Measurements from ENCODE around the gene BCR.

BCR gene

DNA sequence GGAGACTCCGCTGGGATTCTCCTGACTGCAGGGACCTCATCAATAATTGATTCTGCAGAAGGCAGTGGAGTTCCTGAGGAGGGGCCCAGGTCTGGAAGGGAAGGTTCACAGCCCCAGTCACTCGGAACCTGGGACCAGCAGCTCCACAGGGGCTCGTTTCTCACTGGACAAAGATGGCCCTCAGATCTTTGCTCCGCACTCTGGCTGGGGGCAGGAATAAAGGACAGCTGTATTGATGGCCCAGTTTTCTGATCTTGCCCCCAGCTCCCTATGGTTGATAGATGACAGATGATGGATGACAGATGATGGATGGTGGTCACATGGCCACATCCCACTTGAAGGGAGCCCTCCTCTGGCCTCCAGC, 11.3 kb upstream of the BCR start:
- Histone ChIP-seq H2BK15ac (replicated peaks; ENCODE audit: low read depth) (no peak overlapping the region), H3K18ac (ENCODE audit: low read length) (no peak overlapping the region), H3K56ac (ENCODE audit: low read length) (no peak overlapping the region), H3K27ac (ENCODE audit: low read depth, low read length) (no peak overlapping the region), H3K36me3 (ENCODE audit: control insufficient read depth, insufficient read depth, low read length) (no peaks in the 10 kb centered on the region), H3K4me1 (ENCODE audit: control insufficient read depth, low read depth, low read length) (no peaks in the 10 kb centered on the region), H3K4me2 (ENCODE audit: low read length) (no peak overlapping the region), H2BK5ac (ENCODE audit: low read length) (no peak overlapping the region), H3K27me3 (ENCODE audit: insufficient read depth, low read length, poor library complexity) (no peaks in the 10 kb centered on the region), H2AK5ac (ENCODE audit: low read length) (no peak overlapping the region), H3K79me2 (ENCODE audit: control insufficient read depth, insufficient read depth, low read length) (no peaks in the 10 kb centered on the region), H3K23ac (ENCODE audit: low read length) (no peak overlapping the region), H3K4me3 (ENCODE audit: low read length) (no peak overlapping the region), H3K4ac (ENCODE audit: low read depth, low read length) (no peak overlapping the region), H3K9ac (ENCODE audit: low read length) (no peak overlapping the region), H4K8ac (ENCODE audit: low read depth, low read length) (no peak overlapping the region), H2BK120ac (ENCODE audit: low read depth, low read length) (no peak overlapping the region), H4K5ac (ENCODE audit: low read length) (no peak overlapping the region), H3K79me1 (ENCODE audit: low read length) (no peaks in the 10 kb centered on the region)
- no peak for DNase-seq
- no CpG with 5 or more reads among the region's 4 CpGs for WGBS (ENCODE audit: extremely low coverage, insufficient coverage, low lambda C conversion rate)

DNA sequence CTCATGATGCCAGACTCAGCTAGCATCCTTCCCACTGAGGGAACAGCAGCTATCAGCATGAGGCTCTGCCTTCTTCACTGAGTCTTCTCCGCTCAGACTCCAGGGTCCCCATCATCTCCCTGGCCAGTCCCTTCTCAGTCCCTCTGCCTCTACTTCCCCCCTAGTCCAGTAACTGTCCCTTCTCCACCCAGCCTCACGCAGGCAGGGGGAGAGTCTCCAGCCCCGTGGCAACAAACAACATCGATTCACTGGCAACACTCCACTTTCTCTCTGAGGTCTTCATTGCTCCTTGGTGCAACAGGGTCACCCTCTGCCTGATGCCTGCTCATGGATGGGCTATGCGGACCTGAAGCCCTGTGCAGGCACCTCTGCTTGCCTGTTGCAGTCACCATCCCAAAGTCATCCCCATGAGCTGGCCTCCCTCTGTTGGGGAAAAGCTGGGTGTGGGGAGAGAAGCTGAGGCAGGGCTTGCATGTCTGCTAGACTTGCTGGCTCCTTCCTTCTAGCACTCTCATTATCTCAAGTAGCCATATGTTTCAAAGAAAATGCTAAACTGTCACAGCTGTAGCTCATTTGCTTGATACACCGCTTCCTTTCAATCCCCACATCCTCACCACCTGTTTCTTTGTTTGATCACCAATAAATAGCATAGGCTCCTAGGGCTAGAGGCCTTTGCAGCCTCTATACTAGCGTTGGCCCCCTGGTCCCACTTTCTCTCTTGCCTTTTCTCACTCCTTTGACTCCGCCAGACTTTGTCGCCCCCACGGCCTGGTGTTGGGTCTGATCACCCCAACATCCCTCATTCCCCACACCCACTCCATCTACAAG, 4.3 kb upstream of the BCR start:
- Histone ChIP-seq H3K36me3 (ENCODE audit: control insufficient read depth, insufficient read depth, low read length) (no peaks in the 10 kb centered on the region), H3K23ac (ENCODE audit: low read length) (no peak overlapping the region), H3K79me1 (ENCODE audit: low read length) (no peaks in the 10 kb centered on the region), H4K8ac (ENCODE audit: low read depth, low read length) (no peak overlapping the region), H2BK5ac (ENCODE audit: low read length) (no peak overlapping the region), H3K27ac (ENCODE audit: low read depth, low read length) (no peak overlapping the region), H3K4me2 (ENCODE audit: low read length) (no peak overlapping the region), H3K56ac (ENCODE audit: low read length) (no peak overlapping the region), H3K9ac (ENCODE audit: low read length) (no peak overlapping the region), H3K4me1 (ENCODE audit: control insufficient read depth, low read depth, low read length) (peaks cover 2% of the 10 kb centered on the region), H2BK15ac (replicated peaks; ENCODE audit: low read depth) (no peak overlapping the region), H3K4ac (ENCODE audit: low read depth, low read length) (no peak overlapping the region), H2BK120ac (ENCODE audit: low read depth, low read length) (no peak overlapping the region), H3K4me3 (ENCODE audit: low read length) (no peak overlapping the region), H2AK5ac (ENCODE audit: low read length) (no peak overlapping the region), H3K79me2 (ENCODE audit: control insufficient read depth, insufficient read depth, low read length) (no peaks in the 10 kb centered on the region), H3K18ac (ENCODE audit: low read length) (no peak overlapping the region), H4K5ac (ENCODE audit: low read length) (no peak overlapping the region), H3K27me3 (ENCODE audit: insufficient read depth, low read length, poor library complexity) (no peaks in the 10 kb centered on the region)
- no CpG with 5 or more reads among the region's 10 CpGs for WGBS (ENCODE audit: extremely low coverage, insufficient coverage, low lambda C conversion rate)
- peak; percentile 26 for DNase-seq

DNA sequence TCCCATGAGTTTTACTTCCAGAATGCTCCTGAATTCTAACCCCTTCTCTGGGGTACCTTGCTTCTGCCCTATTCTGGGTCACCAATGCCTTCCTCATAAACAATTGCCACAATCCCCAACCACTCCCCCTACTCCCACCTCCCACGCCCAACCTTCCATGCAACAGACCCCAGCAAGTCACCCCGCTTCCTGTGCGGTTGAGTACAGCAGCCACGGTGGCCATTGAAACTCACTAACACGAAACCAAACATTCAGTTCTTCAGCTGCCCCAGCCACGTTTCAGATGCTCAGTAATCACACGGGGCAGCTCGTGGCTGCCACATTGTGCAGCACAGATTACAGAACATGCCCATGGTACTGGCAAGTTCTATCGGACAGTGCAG, 3.7 kb upstream of the BCR start:
- Histone ChIP-seq H3K79me1 (ENCODE audit: low read length) (peaks cover 3% of the 10 kb centered on the region), H3K36me3 (ENCODE audit: control insufficient read depth, insufficient read depth, low read length) (no peaks in the 10 kb centered on the region), H3K4ac (ENCODE audit: low read depth, low read length) (no peak overlapping the region), H3K23ac (ENCODE audit: low read length) (no peak overlapping the region), H3K4me1 (ENCODE audit: control insufficient read depth, low read depth, low read length) (peaks cover 2% of the 10 kb centered on the region), H3K56ac (ENCODE audit: low read length) (no peak overlapping the region), H2AK5ac (ENCODE audit: low read length) (no peak overlapping the region), H3K27ac (ENCODE audit: low read depth, low read length) (no peak overlapping the region), H3K4me3 (ENCODE audit: low read length) (no peak overlapping the region), H3K18ac (ENCODE audit: low read length) (no peak overlapping the region), H2BK5ac (ENCODE audit: low read length) (no peak overlapping the region), H3K9ac (ENCODE audit: low read length) (no peak overlapping the region), H3K79me2 (ENCODE audit: control insufficient read depth, insufficient read depth, low read length) (peaks cover 5% of the 10 kb centered on the region), H3K4me2 (ENCODE audit: low read length) (no peak overlapping the region), H4K5ac (ENCODE audit: low read length) (no peak overlapping the region), H4K8ac (ENCODE audit: low read depth, low read length) (no peak overlapping the region), H2BK120ac (ENCODE audit: low read depth, low read length) (no peak overlapping the region), H3K27me3 (ENCODE audit: insufficient read depth, low read length, poor library complexity) (no peaks in the 10 kb centered on the region), H2BK15ac (replicated peaks; ENCODE audit: low read depth) (no peak overlapping the region)
- DNase-seq, result no peak
- WGBS (ENCODE audit: extremely low coverage, insufficient coverage, low lambda C conversion rate), result no CpG with 5 or more reads among the region's 9 CpGs

DNA sequence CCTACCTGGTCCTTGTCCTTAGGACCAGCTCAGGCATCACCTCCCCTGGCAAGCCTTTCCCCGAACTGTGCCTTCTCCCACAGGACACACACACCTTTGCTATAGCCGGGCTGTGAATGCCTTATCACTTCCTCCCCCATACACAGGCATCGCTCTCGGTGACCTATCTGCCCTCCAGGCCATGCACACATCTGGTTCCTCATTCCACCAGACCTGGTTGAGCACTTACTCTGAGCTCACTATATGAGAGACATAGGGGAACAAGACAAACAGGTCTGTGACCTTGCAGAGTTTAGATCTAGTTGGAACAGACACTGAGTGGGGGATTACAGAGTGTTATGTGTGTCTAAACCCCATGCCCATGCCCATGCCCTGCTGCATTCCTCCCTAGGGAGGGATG, 3.1 kb upstream of the BCR start:
- no peak overlapping the region for H3K27ac ChIP-seq (ENCODE audit: low read depth, low read length)
- H2BK120ac ChIP-seq (ENCODE audit: low read depth, low read length), result no peak overlapping the region
- no peak overlapping the region for H3K4me2 ChIP-seq (ENCODE audit: low read length)
- no peak overlapping the region for H2BK15ac ChIP-seq (replicated peaks; ENCODE audit: low read depth)
- H3K27me3 ChIP-seq (ENCODE audit: insufficient read depth, low read length, poor library complexity), result no peaks in the 10 kb centered on the region
- WGBS (ENCODE audit: extremely low coverage, insufficient coverage, low lambda C conversion rate), result no CpG with 5 or more reads among the region's 4 CpGs
- H3K4me1 ChIP-seq (ENCODE audit: control insufficient read depth, low read depth, low read length), result peaks cover 4% of the 10 kb centered on the region
- H3K56ac ChIP-seq (ENCODE audit: low read length), result no peak overlapping the region
- peaks cover 10% of the 10 kb centered on the region for H3K79me2 ChIP-seq (ENCODE audit: control insufficient read depth, insufficient read depth, low read length)
- H2AK5ac ChIP-seq (ENCODE audit: low read length), result no peak overlapping the region
- no peaks in the 10 kb centered on the region for H3K36me3 ChIP-seq (ENCODE audit: control insufficient read depth, insufficient read depth, low read length)
- no peak overlapping the region for H3K23ac ChIP-seq (ENCODE audit: low read length)
- H3K4ac ChIP-seq (ENCODE audit: low read depth, low read length), result no peak overlapping the region
- no peak overlapping the region for H4K5ac ChIP-seq (ENCODE audit: low read length)
- no peak overlapping the region for H2BK5ac ChIP-seq (ENCODE audit: low read length)
- H3K79me1 ChIP-seq (ENCODE audit: low read length), result peaks cover 7% of the 10 kb centered on the region
- H3K9ac ChIP-seq (ENCODE audit: low read length), result no peak overlapping the region
- H3K18ac ChIP-seq (ENCODE audit: low read length), result no peak overlapping the region
- H4K8ac ChIP-seq (ENCODE audit: low read depth, low read length), result no peak overlapping the region
- H3K4me3 ChIP-seq (ENCODE audit: low read length), result no peak overlapping the region
- DNase-seq, result no peak

DNA sequence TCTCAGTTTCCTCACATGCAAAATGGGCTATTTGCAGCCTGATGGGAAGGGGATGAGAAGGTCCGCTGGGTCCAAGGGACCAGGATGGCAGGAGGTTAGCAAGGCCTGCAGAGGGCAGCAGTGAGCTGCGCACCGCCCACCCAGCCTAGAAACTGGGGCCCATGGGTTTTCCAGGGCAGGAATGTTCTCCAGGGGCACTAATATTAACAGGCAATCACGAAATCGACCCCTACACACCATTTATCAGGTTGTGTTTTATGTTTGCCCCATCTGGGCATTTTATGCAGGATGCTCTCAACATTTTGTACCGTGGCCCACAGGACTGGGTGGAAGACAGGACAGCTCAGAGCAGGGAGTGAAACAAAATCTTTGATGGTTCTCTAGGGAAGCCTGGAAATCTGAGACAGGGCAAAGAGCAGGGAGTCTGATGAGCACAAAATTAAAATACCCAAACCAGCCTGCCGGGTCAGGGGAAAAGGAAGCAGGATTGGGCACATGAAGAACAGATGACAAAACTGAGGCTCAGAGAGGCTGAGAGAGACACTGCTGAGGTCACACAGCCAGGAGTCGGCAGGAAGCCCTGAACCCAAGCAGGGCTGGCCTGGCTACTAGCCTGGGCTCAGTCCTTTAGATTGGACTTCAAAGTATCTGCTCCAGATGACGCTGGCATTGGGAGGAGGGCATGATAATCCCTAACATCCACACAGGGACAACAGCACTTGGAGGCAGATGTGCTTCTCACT, 1.6 kb upstream of the BCR start:
- Histone ChIP-seq H3K9ac (ENCODE audit: low read length) (peak overlapping the region; percentile 38), H3K4me2 (ENCODE audit: low read length) (no peak overlapping the region), H2BK5ac (ENCODE audit: low read length) (no peak overlapping the region), H2BK15ac (replicated peaks; ENCODE audit: low read depth) (no peak overlapping the region), H3K4me3 (ENCODE audit: low read length) (no peak overlapping the region), H2BK120ac (ENCODE audit: low read depth, low read length) (no peak overlapping the region), H3K4ac (ENCODE audit: low read depth, low read length) (no peak overlapping the region), H3K56ac (ENCODE audit: low read length) (peak overlapping the region; percentile 69), H3K27ac (ENCODE audit: low read depth, low read length) (no peak overlapping the region), H3K4me1 (ENCODE audit: control insufficient read depth, low read depth, low read length) (peaks cover 10% of the 10 kb centered on the region), H4K5ac (ENCODE audit: low read length) (no peak overlapping the region), H3K79me1 (ENCODE audit: low read length) (peaks cover 12% of the 10 kb centered on the region), H2AK5ac (ENCODE audit: low read length) (peak overlapping the region; percentile 82), H3K27me3 (ENCODE audit: insufficient read depth, low read length, poor library complexity) (no peaks in the 10 kb centered on the region), H4K8ac (ENCODE audit: low read depth, low read length) (no peak overlapping the region), H3K18ac (ENCODE audit: low read length) (no peak overlapping the region), H3K36me3 (ENCODE audit: control insufficient read depth, insufficient read depth, low read length) (no peaks in the 10 kb centered on the region), H3K23ac (ENCODE audit: low read length) (no peak overlapping the region), H3K79me2 (ENCODE audit: control insufficient read depth, insufficient read depth, low read length) (peaks cover 25% of the 10 kb centered on the region)
- WGBS (ENCODE audit: extremely low coverage, insufficient coverage, low lambda C conversion rate), result no CpG with 5 or more reads among the region's 9 CpGs
- peak; percentile 70 for DNase-seq

Data from mesendoderm (in vitro differentiated cells).